Measurements from ENCODE around the gene MAP2K2.

Gene MAP2K2

GRCh38 chr19:4054441-4055208 is 69.3 kb downstream of the MAP2K2 start:
- no peak for TF ChIP-seq USF1 (IDR thresholded peaks at IDR 0.05)
- TF ChIP-seq EP300 (IDR thresholded peaks at IDR 0.05; ENCODE audit: borderline replicate concordance), result no peak
- no peak for TF ChIP-seq FOXM1 (IDR thresholded peaks at IDR 0.05; ENCODE audit: borderline replicate concordance, low read depth)
- no peak for TF ChIP-seq TEAD4 (IDR thresholded peaks at IDR 0.05)
- TF ChIP-seq TCF12 (IDR thresholded peaks at IDR 0.05; ENCODE audit: low read depth), result no peak
- no peak for TF ChIP-seq TAF1 (IDR thresholded peaks at IDR 0.05; ENCODE audit: low read depth)
- TF ChIP-seq MAX (IDR thresholded peaks at IDR 0.05), result no peak
- TF ChIP-seq ZBTB7A (IDR thresholded peaks at IDR 0.05; ENCODE audit: low read depth), result no peak
- no peak for TF ChIP-seq REST (IDR thresholded peaks at IDR 0.05; ENCODE audit: low read depth)
- TF ChIP-seq CEBPB (IDR thresholded peaks at IDR 0.05), result no peak

GRCh38 chr19:4053423-4054324 is 70.2 kb downstream of the MAP2K2 start:
- no peak for TF ChIP-seq CREB1 (IDR thresholded peaks at IDR 0.05; ENCODE audit: low read depth)
- TF ChIP-seq REST (IDR thresholded peaks at IDR 0.05; ENCODE audit: low read depth), result no peak
- TF ChIP-seq EP300 (IDR thresholded peaks at IDR 0.05; ENCODE audit: borderline replicate concordance), result no peak
- TF ChIP-seq ZBTB7A (IDR thresholded peaks at IDR 0.05; ENCODE audit: low read depth), result no peak
- TF ChIP-seq YY1 (IDR thresholded peaks at IDR 0.05; ENCODE audit: low read depth), result no peak
- TF ChIP-seq EGR1 (IDR thresholded peaks at IDR 0.05), result no peak
- TF ChIP-seq RAD21 (IDR thresholded peaks at IDR 0.05; ENCODE audit: low read depth), result no peak
- no peak for TF ChIP-seq FOXM1 (IDR thresholded peaks at IDR 0.05; ENCODE audit: borderline replicate concordance, low read depth)
- TF ChIP-seq NFIC (IDR thresholded peaks at IDR 0.05), result no peak
- TF ChIP-seq USF1 (IDR thresholded peaks at IDR 0.05), result no peak
- no peak for TF ChIP-seq CEBPB (IDR thresholded peaks at IDR 0.05)
- no peak for TF ChIP-seq MAX (IDR thresholded peaks at IDR 0.05)
- no peak for TF ChIP-seq TEAD4 (IDR thresholded peaks at IDR 0.05)
- TF ChIP-seq TAF1 (IDR thresholded peaks at IDR 0.05; ENCODE audit: low read depth), result no peak
- no peak for TF ChIP-seq TCF12 (IDR thresholded peaks at IDR 0.05; ENCODE audit: low read depth)

- TF ChIP-seq USF1 (IDR thresholded peaks at IDR 0.05) (peak; percentile 15; the same call in 1 of the 2 replicates), YY1 (IDR thresholded peaks at IDR 0.05; ENCODE audit: low read depth) (no peak)
These were observed 70.9 kb downstream of the MAP2K2 start for GRCh38 chr19:4052993-4053422.

- TF ChIP-seq TCF12 (IDR thresholded peaks at IDR 0.05; ENCODE audit: low read depth) (no peak), ZBTB7A (IDR thresholded peaks at IDR 0.05; ENCODE audit: low read depth) (no peak), TEAD4 (IDR thresholded peaks at IDR 0.05) (no peak), REST (IDR thresholded peaks at IDR 0.05; ENCODE audit: low read depth) (no peak), CREB1 (IDR thresholded peaks at IDR 0.05; ENCODE audit: low read depth) (no peak), TAF1 (IDR thresholded peaks at IDR 0.05; ENCODE audit: low read depth) (no peak), FOXM1 (IDR thresholded peaks at IDR 0.05; ENCODE audit: borderline replicate concordance, low read depth) (no peak), YY1 (IDR thresholded peaks at IDR 0.05; ENCODE audit: low read depth) (no peak), EGR1 (IDR thresholded peaks at IDR 0.05) (no peak), USF1 (IDR thresholded peaks at IDR 0.05) (no peak), EP300 (IDR thresholded peaks at IDR 0.05; ENCODE audit: borderline replicate concordance) (no peak), NFIC (IDR thresholded peaks at IDR 0.05) (no peak), RAD21 (IDR thresholded peaks at IDR 0.05; ENCODE audit: low read depth) (no peak), MAX (IDR thresholded peaks at IDR 0.05) (no peak)
These were observed 71.6 kb downstream of the MAP2K2 start for GRCh38 chr19:4052114-4052992.

All from Ishikawa (cell line).